Limb (tissue), 2 donors: ENCODE data around the gene ARRDC4.

ENCODE experiments used
- DNase-seq, 2 donors: peaks; one replicate each; pipeline ENCODE4 v3.0.0-alpha.2; 2016; ENCODE audit errors: extremely low spot score in 2 of 2

Gene ARRDC4

DNA sequence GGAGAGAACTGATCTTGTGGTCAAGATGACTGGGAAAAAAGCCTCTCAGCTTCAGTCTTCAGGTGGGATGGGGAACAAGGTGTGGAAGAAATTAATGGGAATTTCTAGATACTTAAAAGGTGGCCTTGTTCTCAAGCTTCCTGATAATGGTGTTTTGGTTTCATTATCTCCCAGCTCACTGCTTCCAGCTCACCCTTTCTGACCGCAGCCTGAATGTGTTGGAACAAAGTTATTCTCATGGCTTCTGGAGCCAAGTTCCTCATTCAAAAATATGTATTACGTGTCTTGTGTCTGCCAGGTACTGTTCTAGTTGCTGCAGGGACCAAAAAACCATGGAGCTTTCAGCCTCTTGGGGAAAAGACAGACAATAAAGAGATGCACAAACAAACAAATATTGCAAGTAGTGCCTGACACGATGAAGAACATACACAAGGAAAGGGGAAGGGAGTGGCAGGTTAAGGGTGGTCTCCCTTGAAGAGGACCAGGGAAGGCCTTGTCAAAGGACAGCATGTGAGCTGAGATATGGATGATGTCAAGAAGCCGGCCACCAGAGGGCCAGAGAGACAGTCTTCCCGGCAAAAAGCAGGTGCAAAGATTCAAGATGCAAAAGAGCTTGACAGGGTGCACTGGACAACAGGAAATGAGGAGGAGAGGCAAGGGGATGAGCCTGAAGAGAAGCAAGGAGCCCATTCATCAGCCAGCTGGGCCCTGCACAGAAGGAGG, 35.5 kb downstream of the ARRDC4 start:
- no peak for DNase-seq

DNA sequence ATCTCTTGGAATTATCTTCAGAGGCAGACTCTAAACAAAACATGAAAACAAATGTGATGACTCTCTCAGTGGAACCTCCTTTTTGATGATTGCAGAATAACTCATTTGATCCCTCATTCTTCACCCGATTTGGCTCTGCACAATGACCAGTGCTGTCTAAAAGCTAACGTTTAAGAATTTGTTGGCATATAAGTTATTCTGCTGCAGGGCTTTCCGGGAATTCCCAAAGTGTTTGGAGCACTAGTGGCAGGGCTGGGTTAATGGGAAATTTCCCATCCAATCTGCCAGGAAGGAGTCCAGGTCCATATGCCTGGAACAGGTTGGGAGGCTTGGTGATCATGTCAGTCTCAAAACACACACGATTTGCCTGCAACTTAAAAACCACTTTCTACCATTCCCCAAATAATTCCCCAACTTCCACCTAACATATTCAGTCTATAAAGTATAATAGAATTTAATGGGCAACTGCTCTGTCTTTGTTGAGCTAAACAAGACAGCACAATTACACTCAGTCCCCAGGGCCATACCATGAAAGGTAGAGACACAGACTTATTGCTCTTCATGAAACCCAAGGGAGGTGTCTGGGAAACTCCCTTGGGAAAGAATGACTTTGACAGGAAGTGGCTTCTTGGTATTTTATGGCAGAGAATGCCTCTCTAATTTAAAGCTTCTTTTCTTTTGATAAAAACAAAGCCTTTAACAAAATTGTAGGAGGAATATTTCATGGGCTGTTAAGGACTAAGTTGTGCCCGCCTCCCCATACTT, 38.0 kb downstream of the ARRDC4 start:
- DNase-seq, result no peak

DNA sequence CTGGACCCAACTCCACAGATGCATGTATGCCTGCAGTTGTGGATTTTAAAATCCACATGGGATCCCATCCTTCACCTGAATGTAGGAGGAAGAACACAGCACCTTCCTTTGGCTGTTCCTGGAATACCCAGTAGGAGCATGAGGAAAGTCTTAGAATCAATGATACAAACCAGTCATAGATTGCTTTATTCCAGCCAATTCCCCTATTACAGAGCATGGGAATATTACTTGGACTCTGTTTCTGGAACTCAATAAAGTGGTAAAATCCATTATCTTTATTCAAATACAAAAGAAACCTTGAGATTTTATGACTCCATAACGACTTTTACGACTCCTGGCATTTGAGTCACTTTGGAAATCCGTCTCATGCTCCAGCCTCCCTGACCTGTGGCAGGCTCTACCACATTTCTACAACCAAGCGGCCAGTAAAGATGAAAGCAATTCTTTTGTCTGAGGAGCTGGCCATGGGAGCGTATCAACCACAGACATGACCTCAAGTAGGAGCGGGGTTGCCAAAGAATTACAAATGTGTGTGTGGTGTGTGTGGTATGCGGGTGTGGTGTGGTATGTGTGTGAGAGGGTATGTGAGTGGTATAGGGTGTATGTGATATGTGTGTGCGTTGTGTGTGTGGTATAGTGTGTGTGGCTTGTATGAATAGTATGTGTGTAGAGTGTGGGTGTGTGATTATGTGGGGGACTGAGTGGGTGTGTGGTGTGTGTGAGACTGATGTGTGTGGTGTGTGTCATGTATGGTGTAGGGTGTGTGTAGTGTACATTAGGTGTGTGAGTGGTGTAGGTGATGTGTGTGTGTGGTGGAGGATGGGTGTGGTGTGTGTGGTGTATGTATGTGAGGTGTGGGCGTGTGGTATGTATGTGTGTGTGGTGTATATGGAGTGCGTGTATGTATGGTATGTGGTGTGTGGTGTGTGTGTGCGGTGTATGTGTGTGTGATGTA, 40.0 kb downstream of the ARRDC4 start:
- DNase-seq, result no peak

DNA sequence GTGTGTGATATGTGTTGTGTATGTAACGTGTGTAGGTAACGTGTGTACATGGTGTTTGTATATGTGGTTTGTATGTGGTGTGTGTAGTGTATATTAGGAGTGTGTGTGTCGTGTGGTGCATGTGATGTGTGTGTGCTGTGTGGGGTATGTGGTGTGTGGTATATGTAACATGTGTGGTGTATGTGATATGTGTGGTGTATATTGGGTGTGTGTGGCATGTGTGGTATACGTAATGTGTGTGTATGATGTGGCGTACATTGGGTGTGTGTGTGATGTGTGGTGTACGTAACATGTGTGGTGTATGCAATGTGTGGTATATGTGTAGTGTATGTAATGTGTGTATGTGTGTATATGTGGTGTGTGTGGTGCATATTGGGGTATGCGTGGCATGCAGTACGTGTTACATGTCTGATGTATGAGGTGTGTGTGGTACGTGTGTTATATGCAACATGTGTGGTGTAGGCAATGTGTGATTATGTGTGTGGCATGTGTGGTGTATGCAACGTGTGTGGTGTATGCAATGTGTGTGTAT, 41.2 kb downstream of the ARRDC4 start:
- no peak for DNase-seq

DNA sequence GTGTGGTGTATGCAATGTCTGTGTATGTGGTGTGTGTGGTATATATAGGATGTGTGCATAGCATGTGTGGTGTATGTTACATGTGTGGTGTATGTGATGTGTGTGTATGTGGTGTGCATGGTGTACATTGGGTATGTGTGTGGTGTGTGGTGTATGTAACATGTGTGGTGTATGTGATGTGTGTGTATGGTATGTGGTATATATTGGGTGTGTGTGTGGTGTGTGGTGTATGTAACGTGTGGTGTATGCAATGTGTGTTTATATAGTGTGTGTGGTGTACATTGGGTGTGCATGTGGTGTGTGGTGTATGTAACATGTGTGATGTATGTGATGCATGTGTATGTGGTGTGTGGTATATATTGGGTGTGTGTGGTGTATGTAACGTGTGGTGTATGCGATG, 41.9 kb downstream of the ARRDC4 start:
- DNase-seq, result no peak

DNA sequence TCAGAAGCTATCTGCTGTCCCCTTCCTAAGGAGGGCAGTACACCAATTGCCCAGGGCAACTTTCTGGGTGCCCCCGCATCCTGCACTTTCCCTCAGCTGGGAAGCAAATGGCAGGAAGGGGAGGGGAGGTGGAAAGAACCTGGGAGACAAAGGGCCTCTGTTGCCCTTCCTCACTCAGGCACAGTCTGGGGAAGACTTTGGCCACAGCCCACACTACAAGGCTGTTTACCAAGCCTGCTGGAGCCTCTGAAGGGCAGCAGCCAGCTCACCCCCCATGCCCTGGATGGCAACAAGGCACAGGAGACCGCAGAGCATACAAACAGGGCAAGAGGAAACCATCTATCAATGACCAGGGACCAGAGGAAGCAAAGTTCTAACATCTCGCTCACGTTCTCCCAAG, 42.4 kb downstream of the ARRDC4 start:
- no peak for DNase-seq

DNA sequence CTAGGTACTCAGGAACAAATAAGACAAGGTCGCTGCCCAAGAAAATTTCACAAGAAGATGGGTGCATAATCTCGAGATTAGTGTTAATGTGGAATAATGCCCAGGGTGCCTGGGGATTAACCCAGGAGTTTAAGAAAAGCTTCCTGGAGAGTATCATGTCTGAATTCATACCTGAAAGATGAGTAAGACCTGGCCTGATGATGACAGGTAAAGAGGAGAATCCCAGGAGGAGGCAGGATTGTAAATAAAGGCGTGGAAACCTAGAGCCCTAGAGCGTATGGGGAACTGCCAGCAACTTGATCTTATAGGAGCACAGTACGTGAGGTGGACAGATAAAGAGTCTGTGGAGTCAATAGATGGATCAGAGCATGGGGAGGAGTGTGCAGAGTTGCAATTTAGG, 43.0 kb downstream of the ARRDC4 start:
- no peak for DNase-seq

DNA sequence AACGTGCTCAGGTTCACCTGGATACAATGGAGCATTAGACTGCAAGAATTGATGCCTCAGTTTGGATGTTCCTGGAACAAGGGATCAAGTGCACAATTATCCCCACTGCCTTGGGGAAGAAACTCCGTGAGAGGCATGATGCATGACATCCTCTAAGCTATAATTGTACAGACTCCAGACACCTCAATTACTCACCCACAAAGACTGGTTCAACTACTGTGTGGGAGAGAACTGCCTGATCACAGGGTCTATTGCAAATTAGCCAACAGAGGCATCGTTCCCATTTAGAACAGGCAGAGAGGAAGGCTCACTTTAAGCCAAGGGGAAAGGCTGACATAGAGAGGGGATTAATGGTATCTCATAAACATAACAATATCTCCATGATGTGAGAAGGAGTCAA, 43.5 kb downstream of the ARRDC4 start:
- no peak for DNase-seq

DNA sequence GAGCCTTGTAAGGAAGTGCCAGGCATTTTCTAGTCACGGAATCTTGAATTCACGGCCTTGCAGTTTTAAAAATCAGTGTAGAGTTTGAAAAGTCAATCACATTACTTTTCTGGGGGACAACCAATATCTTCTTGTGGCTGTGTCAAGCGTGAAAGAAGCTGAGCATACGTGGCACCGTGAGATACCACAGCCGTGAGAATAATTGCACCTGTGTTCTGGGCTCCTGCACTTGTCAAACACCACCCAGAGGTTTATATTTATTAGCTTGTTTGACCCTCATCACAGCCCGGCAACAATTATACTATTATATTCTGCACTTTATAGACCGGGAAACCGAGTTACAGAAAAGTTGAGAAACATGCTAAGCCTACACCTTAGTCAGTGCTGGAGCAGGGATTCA, 45.2 kb downstream of the ARRDC4 start:
- no peak for DNase-seq

DNA sequence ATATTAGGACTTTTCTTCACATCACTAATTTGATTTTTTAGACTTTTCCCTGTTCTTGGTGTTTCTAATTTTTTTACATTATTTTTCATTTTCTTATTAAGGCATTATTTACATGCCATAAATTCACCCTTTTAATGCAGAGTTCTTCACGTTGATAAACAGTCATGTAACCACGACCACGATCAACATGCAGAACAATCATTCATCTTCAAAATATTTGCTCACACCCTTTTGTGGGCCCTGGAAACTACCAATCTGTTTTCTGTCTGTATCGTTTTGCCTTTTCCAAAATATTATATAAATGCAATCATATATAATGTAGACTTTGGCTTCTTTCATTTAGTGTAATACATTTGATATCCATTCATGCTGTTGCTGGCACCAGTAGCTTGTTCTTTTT, 48.7 kb downstream of the ARRDC4 start:
- no peak for DNase-seq

DNA sequence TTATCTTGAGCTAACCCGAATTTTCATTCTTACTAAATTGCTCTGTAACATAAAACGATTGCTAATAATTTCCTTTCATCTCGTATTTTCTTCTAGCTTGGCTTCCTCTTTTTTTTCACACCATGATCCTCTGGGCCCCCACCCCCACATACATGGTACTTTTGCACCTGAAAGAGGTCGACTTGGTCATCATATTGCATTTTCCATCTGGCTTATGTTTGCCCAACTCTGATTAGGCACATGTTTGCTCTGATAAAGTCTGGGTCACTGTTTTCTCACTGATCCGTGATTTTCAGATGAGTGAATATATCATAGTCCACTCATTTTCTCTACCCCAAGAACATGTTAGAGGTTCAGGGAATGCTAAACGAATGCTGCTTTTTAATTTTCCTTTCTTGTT, 49.5 kb downstream of the ARRDC4 start:
- DNase-seq, result no peak

DNA sequence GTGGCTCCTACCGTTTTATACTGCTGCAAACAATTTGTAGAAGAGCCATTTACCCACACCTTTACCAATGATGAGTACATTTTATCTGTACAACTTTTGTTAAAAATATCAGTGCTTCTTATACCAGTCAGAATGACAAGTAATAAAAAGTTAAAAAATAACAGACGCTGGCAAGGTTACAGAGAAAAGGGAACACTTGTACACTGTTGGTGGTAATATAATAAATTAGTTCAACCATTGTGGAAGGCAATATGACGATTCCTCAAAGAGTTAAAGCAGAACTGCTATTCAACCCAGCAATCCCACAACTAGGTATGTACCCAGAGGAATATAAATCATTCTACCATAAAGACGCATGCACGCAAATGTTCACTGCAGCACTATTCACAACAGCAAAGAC, 51.9 kb downstream of the ARRDC4 start:
- DNase-seq, result no peak

DNA sequence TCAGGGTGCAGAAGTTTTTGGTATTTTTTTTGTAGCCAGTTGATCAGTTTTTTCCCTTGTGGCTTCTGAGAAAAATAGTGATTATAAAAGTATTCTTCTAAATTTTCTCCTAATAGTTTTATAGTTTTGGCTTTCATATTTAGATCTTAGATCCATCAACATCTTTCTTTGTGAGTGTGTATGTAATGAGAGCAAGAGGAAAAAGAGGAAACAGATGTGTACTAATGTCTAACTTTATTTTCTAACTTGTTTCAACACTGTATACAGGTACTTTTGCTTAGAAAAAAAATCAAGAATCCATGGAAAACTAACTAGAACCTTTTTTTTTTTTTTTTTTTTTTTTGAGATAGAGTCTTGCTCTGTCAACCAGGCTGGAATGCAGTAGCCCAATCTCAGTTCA, 53.1 kb downstream of the ARRDC4 start:
- DNase-seq, result no peak

DNA sequence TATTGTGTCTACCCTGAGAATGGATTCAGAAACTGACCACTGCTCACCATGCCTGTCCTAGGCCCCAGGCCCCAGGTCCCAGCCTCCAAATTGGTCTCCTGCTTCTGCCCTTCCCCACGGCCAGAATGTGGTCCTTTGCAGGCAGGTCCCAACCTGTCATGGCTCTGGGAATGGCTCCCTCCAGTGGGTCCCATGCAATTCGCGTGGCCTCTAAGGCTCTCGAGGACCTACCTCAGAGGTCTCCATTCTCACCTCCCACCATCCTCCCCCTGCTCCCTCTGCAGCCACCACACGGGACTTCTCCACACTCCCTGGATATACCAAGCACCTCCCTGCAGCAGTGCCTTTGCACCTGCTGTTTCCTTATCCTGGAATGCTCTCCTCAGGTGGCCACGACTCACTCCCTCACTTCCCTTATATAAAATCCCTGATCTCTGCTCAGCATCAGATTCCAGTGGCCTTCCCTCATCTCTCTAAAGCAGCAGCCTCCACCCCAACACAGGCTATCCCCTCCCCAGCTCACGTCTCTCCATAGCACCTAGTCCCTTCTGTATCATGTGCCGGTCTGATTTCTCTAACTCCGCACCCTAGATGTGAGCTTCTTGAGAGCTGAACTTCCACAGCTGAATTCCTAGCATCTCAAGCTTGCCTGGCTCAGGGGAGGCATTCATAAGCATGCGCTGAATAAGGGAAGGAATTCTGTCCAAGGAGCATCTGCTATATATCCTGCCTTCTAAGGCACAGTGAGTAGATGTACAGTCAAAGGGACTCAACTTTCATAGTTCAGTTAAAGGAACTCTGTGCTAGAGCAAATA, 56.9 kb downstream of the ARRDC4 start:
- no peak for DNase-seq

DNA sequence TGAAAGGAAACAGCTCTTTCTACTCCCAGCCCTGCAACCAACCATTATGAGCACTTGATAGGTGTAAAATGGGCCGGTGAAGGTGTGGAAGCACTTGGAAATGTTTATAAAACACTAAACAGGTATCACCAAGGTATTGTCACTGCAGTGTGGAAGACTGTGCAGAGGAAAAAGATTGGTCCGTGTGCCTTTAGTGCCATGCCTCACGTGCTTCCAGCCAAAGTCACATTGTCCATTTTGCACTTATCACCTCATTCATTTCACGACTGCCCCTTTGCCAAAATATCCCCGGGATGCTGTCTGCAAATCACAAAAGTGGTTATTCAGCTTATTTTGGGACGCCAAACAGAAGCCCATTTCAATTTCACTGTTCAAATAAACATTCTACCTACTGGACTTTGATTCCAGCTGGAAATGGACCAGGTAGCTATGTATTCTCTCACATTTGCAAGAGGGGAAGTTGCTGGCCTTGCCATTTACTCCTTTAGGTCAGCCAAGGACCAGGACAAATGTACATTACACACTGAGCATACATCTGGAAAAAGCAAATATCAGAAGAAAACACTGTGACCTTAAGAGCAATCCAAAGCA, 58.4 kb downstream of the ARRDC4 start:
- no peak for DNase-seq
